ENCODE measurements around the gene RSRC1.

RSRC1 gene

DNA sequence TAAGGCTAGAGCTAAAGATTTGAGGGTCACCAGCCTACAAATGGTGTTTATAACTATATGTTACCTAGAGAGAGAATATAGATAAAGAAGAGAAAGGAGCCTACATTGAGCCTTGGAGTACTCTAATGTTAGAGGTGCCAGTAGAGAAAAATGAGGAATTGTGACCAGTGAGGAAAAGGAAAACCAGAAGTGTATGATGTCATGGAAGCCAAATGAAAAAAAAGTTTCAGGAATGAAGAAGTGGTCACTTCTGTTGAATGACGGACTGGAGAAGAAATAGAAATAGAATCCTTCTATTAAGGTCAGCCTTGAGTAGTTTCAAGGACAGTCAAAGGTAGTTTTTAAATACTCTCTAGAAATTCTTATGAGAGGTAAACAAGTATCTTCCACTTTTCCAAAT, 409.9 kb downstream of the RSRC1 start:
- no peak overlapping the region for H3K4me3 ChIP-seq (ENCODE audit: low read depth, low read length)
- H2BK5ac ChIP-seq (ENCODE audit: low read depth, low read length, poor library complexity), result no peak overlapping the region
- no CpG with 5 or more reads among the region's 1 CpG for WGBS (ENCODE audit: extremely low coverage, insufficient coverage, insufficient read length)
- no peak overlapping the region for H4K8ac ChIP-seq (ENCODE audit: low read depth, low read length)
- no peak overlapping the region for H3K27ac ChIP-seq (ENCODE audit: low read depth, low read length)
- H3K79me1 ChIP-seq (ENCODE audit: low read length), result no peaks in the 10 kb centered on the region
- H2AK5ac ChIP-seq (ENCODE audit: low read length), result no peak overlapping the region
- no peaks in the 10 kb centered on the region for H3K9me3 ChIP-seq (ENCODE audit: insufficient read depth, low read depth, low read length)
- H3K79me2 ChIP-seq (ENCODE audit: control insufficient read depth, insufficient read depth, low read length, poor library complexity), result no peaks in the 10 kb centered on the region
- H3K27me3 ChIP-seq (ENCODE audit: insufficient read depth, low read length), result no peaks in the 10 kb centered on the region
- H2BK120ac ChIP-seq (ENCODE audit: insufficient read depth, low read length, poor library complexity), result no peak overlapping the region
- no peak overlapping the region for H4K91ac ChIP-seq (ENCODE audit: low read depth, low read length)
- H3K9ac ChIP-seq (ENCODE audit: low read length), result no peak overlapping the region
- H3K14ac ChIP-seq (ENCODE audit: low read length), result no peak overlapping the region
- H2AFZ ChIP-seq (ENCODE audit: insufficient read depth, low read length, poor library complexity), result no peak overlapping the region
- H3K18ac ChIP-seq (ENCODE audit: low read length), result no peak overlapping the region
- no peak for DNase-seq
- H3K4me2 ChIP-seq (ENCODE audit: low read length), result no peak overlapping the region
- no peaks in the 10 kb centered on the region for H3K36me3 ChIP-seq (ENCODE audit: control insufficient read depth in 1 of 2, insufficient read depth in 2 of 2, low read length in 2 of 2)
- H2BK12ac ChIP-seq (ENCODE audit: low read length), result no peak overlapping the region
- H3K4ac ChIP-seq (ENCODE audit: low read depth, low read length), result no peak overlapping the region
- H4K12ac ChIP-seq (ENCODE audit: low read depth, low read length), result no peak overlapping the region
- no peak overlapping the region for H3K23ac ChIP-seq (ENCODE audit: low read length)
- H3K4me1 ChIP-seq (ENCODE audit: control insufficient read depth in 1 of 2, insufficient read depth in 2 of 2, low read length in 2 of 2), result no peaks in the 10 kb centered on the region

DNA sequence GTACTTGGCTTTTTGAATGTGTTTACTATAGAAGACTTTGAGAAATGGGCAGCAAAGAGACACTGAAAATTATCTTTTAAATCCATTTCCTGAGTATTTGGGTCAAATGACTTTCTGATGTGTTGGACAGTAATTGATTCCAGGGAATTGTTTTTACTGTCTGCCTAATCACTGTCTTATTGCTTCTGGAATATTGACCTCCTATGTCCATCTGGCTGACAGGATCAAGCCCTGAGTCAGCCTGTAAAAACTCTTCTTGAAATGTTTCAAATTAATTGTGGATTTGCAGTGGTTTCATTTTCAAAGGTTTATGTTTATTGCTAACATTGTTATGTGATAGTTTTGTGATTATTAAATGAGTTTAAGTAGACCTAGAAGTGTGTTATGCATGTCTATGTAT, 410.5 kb downstream of the RSRC1 start:
- Histone ChIP-seq H2AK5ac (ENCODE audit: low read length) (no peak overlapping the region), H2BK5ac (ENCODE audit: low read depth, low read length, poor library complexity) (no peak overlapping the region), H4K91ac (ENCODE audit: low read depth, low read length) (no peak overlapping the region), H3K4ac (ENCODE audit: low read depth, low read length) (no peak overlapping the region), H3K27me3 (ENCODE audit: insufficient read depth, low read length) (no peaks in the 10 kb centered on the region), H3K36me3 (ENCODE audit: control insufficient read depth in 1 of 2, insufficient read depth in 2 of 2, low read length in 2 of 2) (no peaks in the 10 kb centered on the region), H3K79me1 (ENCODE audit: low read length) (no peaks in the 10 kb centered on the region), H3K27ac (ENCODE audit: low read depth, low read length) (no peak overlapping the region), H2BK120ac (ENCODE audit: insufficient read depth, low read length, poor library complexity) (no peak overlapping the region), H3K4me2 (ENCODE audit: low read length) (no peak overlapping the region), H3K79me2 (ENCODE audit: control insufficient read depth, insufficient read depth, low read length, poor library complexity) (no peaks in the 10 kb centered on the region), H2BK12ac (ENCODE audit: low read length) (no peak overlapping the region), H4K8ac (ENCODE audit: low read depth, low read length) (no peak overlapping the region), H3K4me1 (ENCODE audit: control insufficient read depth in 1 of 2, insufficient read depth in 2 of 2, low read length in 2 of 2) (no peaks in the 10 kb centered on the region), H3K23ac (ENCODE audit: low read length) (no peak overlapping the region), H2AFZ (ENCODE audit: insufficient read depth, low read length, poor library complexity) (no peak overlapping the region), H3K14ac (ENCODE audit: low read length) (no peak overlapping the region), H3K18ac (ENCODE audit: low read length) (no peak overlapping the region), H3K4me3 (ENCODE audit: low read depth, low read length) (no peak overlapping the region), H4K12ac (ENCODE audit: low read depth, low read length) (no peak overlapping the region), H3K9ac (ENCODE audit: low read length) (no peak overlapping the region), H3K9me3 (ENCODE audit: insufficient read depth, low read depth, low read length) (no peaks in the 10 kb centered on the region)
- no peak for DNase-seq

DNA sequence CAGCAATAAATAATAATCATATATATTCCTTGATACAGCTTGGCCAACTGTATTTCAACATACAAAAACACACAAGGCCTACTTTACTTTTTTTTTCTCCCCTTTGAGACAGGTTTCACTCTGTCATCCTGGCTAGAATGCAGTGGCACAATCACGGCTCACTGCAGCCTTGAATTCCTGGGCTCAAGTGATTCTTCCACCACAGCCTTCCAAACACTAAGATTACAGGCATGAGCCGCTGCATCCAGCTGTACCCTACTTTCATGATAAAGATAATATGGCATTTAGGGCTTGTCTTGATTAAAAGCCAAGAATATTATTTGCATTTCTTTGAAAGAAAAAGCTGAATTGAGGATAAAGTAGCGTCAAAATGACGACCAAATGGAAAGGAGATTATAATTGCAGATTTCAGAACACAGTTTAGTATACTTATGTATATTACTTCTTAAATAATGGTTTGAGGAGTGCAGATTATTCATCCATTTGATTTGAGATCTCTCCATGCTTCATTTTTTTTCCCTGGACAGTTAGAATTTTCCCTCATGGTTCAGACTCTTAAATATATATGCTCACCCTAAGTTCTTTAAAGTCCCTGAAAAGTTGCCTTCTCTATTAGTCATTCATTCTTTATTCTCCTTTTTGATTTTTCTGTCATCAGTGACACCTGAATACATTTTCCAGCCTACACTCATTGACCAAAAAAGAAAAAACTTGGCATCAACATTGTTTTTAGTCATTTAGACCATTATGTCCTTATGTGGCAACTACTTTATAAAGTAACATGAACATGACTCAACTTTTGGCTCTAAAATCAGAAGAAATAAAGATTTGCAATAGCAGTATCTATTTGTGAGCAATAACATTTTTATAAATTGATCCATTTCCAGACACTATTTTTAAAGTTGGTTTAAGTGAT, 412.6 kb downstream of the RSRC1 start:
- H3K4me2 ChIP-seq (ENCODE audit: low read length), result no peak overlapping the region
- H4K12ac ChIP-seq (ENCODE audit: low read depth, low read length), result no peak overlapping the region
- no peak overlapping the region for H2BK120ac ChIP-seq (ENCODE audit: insufficient read depth, low read length, poor library complexity)
- H3K9me3 ChIP-seq (ENCODE audit: insufficient read depth, low read depth, low read length), result no peaks in the 10 kb centered on the region
- no peaks in the 10 kb centered on the region for H3K27me3 ChIP-seq (ENCODE audit: insufficient read depth, low read length)
- H3K79me2 ChIP-seq (ENCODE audit: control insufficient read depth, insufficient read depth, low read length, poor library complexity), result no peaks in the 10 kb centered on the region
- no peak overlapping the region for H3K23ac ChIP-seq (ENCODE audit: low read length)
- H3K18ac ChIP-seq (ENCODE audit: low read length), result no peak overlapping the region
- no peak overlapping the region for H3K27ac ChIP-seq (ENCODE audit: low read depth, low read length)
- no peak overlapping the region for H3K9ac ChIP-seq (ENCODE audit: low read length)
- H2BK12ac ChIP-seq (ENCODE audit: low read length), result no peak overlapping the region
- H3K4ac ChIP-seq (ENCODE audit: low read depth, low read length), result no peak overlapping the region
- no peak overlapping the region for H3K14ac ChIP-seq (ENCODE audit: low read length)
- H4K8ac ChIP-seq (ENCODE audit: low read depth, low read length), result no peak overlapping the region
- H2BK5ac ChIP-seq (ENCODE audit: low read depth, low read length, poor library complexity), result no peak overlapping the region
- H3K36me3 ChIP-seq (ENCODE audit: control insufficient read depth in 1 of 2, insufficient read depth in 2 of 2, low read length in 2 of 2), result no peaks in the 10 kb centered on the region
- H4K91ac ChIP-seq (ENCODE audit: low read depth, low read length), result no peak overlapping the region
- no peak overlapping the region for H2AFZ ChIP-seq (ENCODE audit: insufficient read depth, low read length, poor library complexity)
- WGBS (ENCODE audit: extremely low coverage, insufficient coverage, insufficient read length), result no CpG with 5 or more reads among the region's 4 CpGs
- no peak overlapping the region for H2AK5ac ChIP-seq (ENCODE audit: low read length)
- H3K4me1 ChIP-seq (ENCODE audit: control insufficient read depth in 1 of 2, insufficient read depth in 2 of 2, low read length in 2 of 2), result no peaks in the 10 kb centered on the region
- no peak for DNase-seq
- no peaks in the 10 kb centered on the region for H3K79me1 ChIP-seq (ENCODE audit: low read length)
- H3K4me3 ChIP-seq (ENCODE audit: low read depth, low read length), result no peak overlapping the region

DNA sequence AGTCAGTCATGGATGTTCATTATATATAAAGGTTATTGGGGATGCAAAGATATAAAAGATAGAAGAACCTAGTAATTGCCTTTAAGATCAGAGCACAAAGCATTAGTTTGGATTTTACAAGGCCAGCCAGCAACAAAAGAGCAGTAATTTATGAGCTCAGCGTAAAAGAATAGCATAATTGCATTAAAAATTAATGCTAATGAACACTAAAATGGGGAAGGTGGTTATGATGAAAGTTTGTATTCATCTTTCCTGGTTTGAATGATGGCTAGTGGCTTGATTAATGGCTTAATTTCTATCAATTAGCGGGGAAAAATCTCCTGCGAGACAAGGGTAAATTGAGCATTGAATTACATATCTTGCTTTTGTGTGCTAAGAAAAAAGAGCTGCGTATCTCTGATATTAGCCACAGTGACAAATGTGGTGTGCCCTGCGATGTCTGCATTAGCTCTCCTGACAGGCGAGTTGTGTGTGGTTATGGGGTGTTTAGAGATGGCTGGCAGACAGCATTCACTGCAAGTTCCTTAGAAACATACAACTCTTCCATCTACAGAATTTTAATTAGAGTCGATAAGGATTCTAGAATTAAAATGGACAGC, 418.3 kb downstream of the RSRC1 start:
- no peaks in the 10 kb centered on the region for H3K9me3 ChIP-seq (ENCODE audit: insufficient read depth, low read depth, low read length)
- no peak overlapping the region for H3K4me3 ChIP-seq (ENCODE audit: low read depth, low read length)
- H3K18ac ChIP-seq (ENCODE audit: low read length), result no peak overlapping the region
- no peaks in the 10 kb centered on the region for H3K79me2 ChIP-seq (ENCODE audit: control insufficient read depth, insufficient read depth, low read length, poor library complexity)
- H3K79me1 ChIP-seq (ENCODE audit: low read length), result no peaks in the 10 kb centered on the region
- no peak for DNase-seq
- no peak overlapping the region for H3K23ac ChIP-seq (ENCODE audit: low read length)
- H3K14ac ChIP-seq (ENCODE audit: low read length), result no peak overlapping the region
- no peak overlapping the region for H4K12ac ChIP-seq (ENCODE audit: low read depth, low read length)
- no CpG with 5 or more reads among the region's 7 CpGs for WGBS (ENCODE audit: extremely low coverage, insufficient coverage, insufficient read length)
- no peak overlapping the region for H2AK5ac ChIP-seq (ENCODE audit: low read length)
- H2BK120ac ChIP-seq (ENCODE audit: insufficient read depth, low read length, poor library complexity), result no peak overlapping the region
- no peak overlapping the region for H4K8ac ChIP-seq (ENCODE audit: low read depth, low read length)
- H3K9ac ChIP-seq (ENCODE audit: low read length), result no peak overlapping the region
- H3K4me2 ChIP-seq (ENCODE audit: low read length), result no peak overlapping the region
- no peak overlapping the region for H2BK5ac ChIP-seq (ENCODE audit: low read depth, low read length, poor library complexity)
- no peaks in the 10 kb centered on the region for H3K4me1 ChIP-seq (ENCODE audit: control insufficient read depth in 1 of 2, insufficient read depth in 2 of 2, low read length in 2 of 2)
- no peak overlapping the region for H3K27ac ChIP-seq (ENCODE audit: low read depth, low read length)
- H2BK12ac ChIP-seq (ENCODE audit: low read length), result no peak overlapping the region
- H4K91ac ChIP-seq (ENCODE audit: low read depth, low read length), result no peak overlapping the region
- no peaks in the 10 kb centered on the region for H3K27me3 ChIP-seq (ENCODE audit: insufficient read depth, low read length)
- no peaks in the 10 kb centered on the region for H3K36me3 ChIP-seq (ENCODE audit: control insufficient read depth in 1 of 2, insufficient read depth in 2 of 2, low read length in 2 of 2)
- no peak overlapping the region for H3K4ac ChIP-seq (ENCODE audit: low read depth, low read length)
- H2AFZ ChIP-seq (ENCODE audit: insufficient read depth, low read length, poor library complexity), result no peak overlapping the region

All from trophoblast cell (in vitro differentiated cells and primary cell).